WTC11 (cell line): ENCODE measurements around the gene VSNL1. TPM values are rescaled to one million over a fixed set of nuclear protein-coding genes. Genes with fewer than 3 reads are reported as not detected.

Experiments
- ATAC-seq: fragments of 200-7000 bp; cut with Tn5 transposase; 2 replicates; pipeline ENCODE4 v1.10.0; 2021; ENCODE audit warnings: mild to moderate bottlenecking, moderate library complexity
- CTCF ChIA-PET: fragments of 300-600 bp; sonication (Branson Sonifier 250); formaldehyde crosslinking; loops from one replicate; lab custom pipeline; 2021; ENCODE audit warnings: antibody characterized with exemption; lab: Charles Lee
- POLR2A ChIA-PET: fragments of 350-600 bp; sonication (Branson Sonifier 250); formaldehyde crosslinking; loops from one replicate; lab custom pipeline; 2021; ENCODE audit warnings: antibody characterized with exemption; lab: Charles Lee
- DNase-seq: peaks from one replicate; pipeline ENCODE4 v3.0.0; 2021; ENCODE audit warnings: low spot score
- H3K27ac Mint-ChIP-seq: 2 replicates; pipeline ENCODE4 v1.8.0; 2021; ENCODE audit warnings: mixed read lengths
- H3K27me3 Mint-ChIP-seq: 2 replicates; pipeline ENCODE4 v1.8.0; 2021; ENCODE audit warnings: low read depth, mild to moderate bottlenecking, moderate library complexity, mixed read lengths
- H3K36me3 Mint-ChIP-seq: 2 replicates; pipeline ENCODE4 v1.8.0; 2021; ENCODE audit warnings: mixed read lengths
- H3K4me1 Mint-ChIP-seq: 2 replicates; pipeline ENCODE4 v1.8.0; 2022; ENCODE audit warnings: mixed read lengths
- H3K4me3 Mint-ChIP-seq: 2 replicates; pipeline ENCODE4 v1.8.0; 2021; ENCODE audit warnings: mild to moderate bottlenecking, moderate library complexity, mixed read lengths
- H3K9me3 Mint-ChIP-seq: 2 replicates; pipeline ENCODE4 v1.8.0; 2021; ENCODE audit warnings: mixed read lengths
- AFF4 ChIP-seq: sonication (generic); formaldehyde crosslinking; IDR thresholded peaks from 2 replicates; pipeline ENCODE4 v1.8.1; 2023; ENCODE audit warnings: mild to moderate bottlenecking, missing genetic modification reagents, borderline replicate concordance
- AR ChIP-seq: fragments of 250-450 bp; sonication (Bioruptor Pico); IDR thresholded peaks from 2 replicates; pipeline ENCODE4 v1.9.0; 2021; ENCODE audit warnings: mild to moderate bottlenecking
- CBFB ChIP-seq: sonication (generic); formaldehyde crosslinking; IDR thresholded peaks from 2 replicates; pipeline ENCODE4 v1.8.1; 2022; ENCODE audit warnings: mild to moderate bottlenecking, low read depth, missing genetic modification reagents
- FOXJ3 ChIP-seq: sonication (generic); formaldehyde crosslinking; IDR thresholded peaks from 2 replicates; pipeline ENCODE4 v1.9.0; 2021; ENCODE audit warnings: missing genetic modification reagents, mild to moderate bottlenecking, borderline replicate concordance
- FOXP4 ChIP-seq: sonication (generic); formaldehyde crosslinking; IDR thresholded peaks from 2 replicates; pipeline ENCODE4 v1.8.0; 2022; ENCODE audit warnings: mild to moderate bottlenecking, missing genetic modification reagents
- MAX ChIP-seq: sonication (generic); formaldehyde crosslinking; IDR thresholded peaks from 2 replicates; pipeline ENCODE4 v1.8.0; 2022; ENCODE audit warnings: mild to moderate bottlenecking, missing genetic modification reagents
- NFE2L1 ChIP-seq: sonication (generic); formaldehyde crosslinking; IDR thresholded peaks from 2 replicates; pipeline ENCODE4 v1.8.1; 2023; ENCODE audit warnings: missing genetic modification reagents
- SOX15 ChIP-seq: fragments of 250-450 bp; sonication (Bioruptor Pico); IDR thresholded peaks from 2 replicates; pipeline ENCODE4 v1.9.0; 2021; ENCODE audit warnings: mild to moderate bottlenecking
- STAT6 ChIP-seq: sonication (generic); formaldehyde crosslinking; conservative IDR thresholded peaks from 2 replicates; pipeline ENCODE4 v1.8.1; 2023; ENCODE audit warnings: mild to moderate bottlenecking, low read depth, missing genetic modification reagents, moderate library complexity
- ZNF138 ChIP-seq: sonication (generic); formaldehyde crosslinking; conservative IDR thresholded peaks from 2 replicates; pipeline ENCODE4 v1.8.1; 2022; ENCODE audit warnings: mild to moderate bottlenecking, moderate library complexity, missing genetic modification reagents
- ZNF416 ChIP-seq: fragments of 250-450 bp; sonication (Bioruptor Pico); IDR thresholded peaks from 2 replicates; pipeline ENCODE4 v1.9.0; 2021; ENCODE audit warnings: mild to moderate bottlenecking, inconsistent platforms
- total RNA-seq: library from RNA; stranded (reverse); gene quantifications from 3 replicates; pipeline ENCODE4 v1.2.3, GENCODE V29; 2021
- TF ChIP-seq, protein P1 (sequence below): sonication (generic); formaldehyde crosslinking; IDR thresholded peaks from 2 replicates; pipeline ENCODE4 v1.8.1; 2022; ENCODE audit warnings: low read depth, mild to moderate bottlenecking, moderate library complexity, missing genetic modification reagents, borderline replicate concordance
- TF ChIP-seq, protein P2 (sequence below): sonication (generic); formaldehyde crosslinking; IDR thresholded peaks from 2 replicates; pipeline ENCODE4 v1.8.0; 2023; ENCODE audit warnings: missing genetic modification reagents
- TF ChIP-seq, protein P3 (sequence below): sonication (generic); formaldehyde crosslinking; IDR thresholded peaks from 2 replicates; pipeline ENCODE4 v1.8.1; 2022; ENCODE audit warnings: mild to moderate bottlenecking, moderate library complexity, missing genetic modification reagents
- TF ChIP-seq, protein P4 (sequence below): sonication (generic); formaldehyde crosslinking; conservative IDR thresholded peaks from 2 replicates; pipeline ENCODE4 v1.8.1; 2022; ENCODE audit warnings: mild to moderate bottlenecking, missing genetic modification reagents

VSNL1 gene
- total RNA-seq, 1 experiment from 2014 or later = 78.4 TPM

DNA sequence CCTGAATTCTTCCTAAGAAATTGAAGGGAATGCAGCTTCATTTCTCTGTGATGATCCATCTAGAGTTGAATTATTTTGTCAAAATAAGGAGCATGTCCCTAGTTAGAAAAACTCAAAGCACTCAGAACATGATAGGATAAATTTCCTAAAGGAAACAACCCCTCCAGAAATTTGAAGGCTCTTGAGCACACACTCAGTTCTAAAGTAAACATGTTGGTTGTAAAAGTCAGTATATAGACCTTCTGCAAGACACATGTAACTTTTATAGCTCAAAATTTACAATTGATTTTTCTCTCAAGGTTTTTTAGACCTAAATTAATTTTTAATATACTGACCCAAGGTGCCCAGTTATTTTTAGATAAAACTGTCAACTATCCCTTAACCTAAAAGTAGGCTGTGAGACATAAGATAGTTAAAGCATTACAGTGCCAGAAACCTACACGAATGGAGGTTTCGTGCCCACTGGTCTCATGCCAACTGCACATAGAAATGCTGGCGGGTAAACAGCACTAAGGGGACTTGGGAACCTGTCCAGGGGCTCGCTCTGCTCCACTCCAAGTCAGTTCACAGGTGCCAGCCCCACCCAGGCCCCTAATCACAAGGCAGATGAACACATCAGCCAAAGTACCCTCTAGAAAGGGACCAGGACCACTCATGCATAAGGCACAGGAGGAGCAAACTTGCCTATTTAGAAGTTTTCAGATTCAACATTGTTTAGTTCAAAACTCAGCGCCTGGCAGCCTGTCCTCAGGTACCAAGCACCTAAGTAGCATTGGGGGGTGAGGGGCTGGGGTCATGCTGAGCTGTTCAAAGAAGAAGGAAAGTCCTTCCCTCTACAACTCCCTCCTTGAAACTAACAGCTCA is 106.6 kb downstream of the VSNL1 start:
- no peak for ATAC-seq
- DNase-seq = no peak
- Mint-ChIP-seq H3K36me3 (peaks cover 48% of the 10 kb centered on the region), H3K9me3 (no peaks in the 10 kb centered on the region), H3K27me3 (no peaks in the 10 kb centered on the region), H3K27ac (no peak overlapping the region), H3K4me3 (no peak overlapping the region)
- POLR2A ChIA-PET = no interaction called here
- CTCF ChIA-PET = interaction anchor here (1.4 to 3.6 kb wide), 6 partner anchors 11 to 176 kb away, joined by 3 to 35 read pairs (median 18); partner anchors contain the start of gene VSNL1
- TF ChIP-seq ZNF138 (CRISPR knock-in tag) = no peak
- TF ChIP-seq AR (CRISPR knock-in tag) = no peak
- TF ChIP-seq, all 79 proteins: peak for 0
- peaks cover 47% of the 10 kb centered on the region for H3K4me1 Mint-ChIP-seq

GRCh38 chr2:17648581-17648980 is 108.1 kb downstream of the VSNL1 start:
- H3K4me3 Mint-ChIP-seq = no peak overlapping the region
- no peak for ATAC-seq
- H3K27me3 Mint-ChIP-seq = no peaks in the 10 kb centered on the region
- no peaks in the 10 kb centered on the region for H3K9me3 Mint-ChIP-seq
- H3K4me1 Mint-ChIP-seq = peaks cover 39% of the 10 kb centered on the region
- DNase-seq = no peak
- POLR2A ChIA-PET = no interaction called here
- H3K27ac Mint-ChIP-seq = no peak overlapping the region
- peaks cover 40% of the 10 kb centered on the region for H3K36me3 Mint-ChIP-seq
- CTCF ChIA-PET = no interaction called here
- TF ChIP-seq, protein P1, sequence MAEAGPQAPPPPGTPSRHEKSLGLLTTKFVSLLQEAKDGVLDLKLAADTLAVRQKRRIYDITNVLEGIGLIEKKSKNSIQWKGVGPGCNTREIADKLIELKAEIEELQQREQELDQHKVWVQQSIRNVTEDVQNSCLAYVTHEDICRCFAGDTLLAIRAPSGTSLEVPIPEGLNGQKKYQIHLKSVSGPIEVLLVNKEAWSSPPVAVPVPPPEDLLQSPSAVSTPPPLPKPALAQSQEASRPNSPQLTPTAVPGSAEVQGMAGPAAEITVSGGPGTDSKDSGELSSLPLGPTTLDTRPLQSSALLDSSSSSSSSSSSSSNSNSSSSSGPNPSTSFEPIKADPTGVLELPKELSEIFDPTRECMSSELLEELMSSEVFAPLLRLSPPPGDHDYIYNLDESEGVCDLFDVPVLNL (CRISPR knock-in tag) = no peak
- TF ChIP-seq SOX15 = no peak
- no peak for TF ChIP-seq CBFB (CRISPR knock-in tag)
- TF ChIP-seq AFF4 (CRISPR knock-in tag) = no peak
- TF ChIP-seq NFE2L1 (CRISPR knock-in tag) = no peak
- no peak for TF ChIP-seq FOXJ3 (CRISPR knock-in tag)
- TF ChIP-seq, protein P2, sequence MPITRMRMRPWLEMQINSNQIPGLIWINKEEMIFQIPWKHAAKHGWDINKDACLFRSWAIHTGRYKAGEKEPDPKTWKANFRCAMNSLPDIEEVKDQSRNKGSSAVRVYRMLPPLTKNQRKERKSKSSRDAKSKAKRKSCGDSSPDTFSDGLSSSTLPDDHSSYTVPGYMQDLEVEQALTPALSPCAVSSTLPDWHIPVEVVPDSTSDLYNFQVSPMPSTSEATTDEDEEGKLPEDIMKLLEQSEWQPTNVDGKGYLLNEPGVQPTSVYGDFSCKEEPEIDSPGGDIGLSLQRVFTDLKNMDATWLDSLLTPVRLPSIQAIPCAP (CRISPR knock-in tag) = no peak
- TF ChIP-seq ZNF416 (CRISPR knock-in tag) = no peak
- TF ChIP-seq, protein P3, sequence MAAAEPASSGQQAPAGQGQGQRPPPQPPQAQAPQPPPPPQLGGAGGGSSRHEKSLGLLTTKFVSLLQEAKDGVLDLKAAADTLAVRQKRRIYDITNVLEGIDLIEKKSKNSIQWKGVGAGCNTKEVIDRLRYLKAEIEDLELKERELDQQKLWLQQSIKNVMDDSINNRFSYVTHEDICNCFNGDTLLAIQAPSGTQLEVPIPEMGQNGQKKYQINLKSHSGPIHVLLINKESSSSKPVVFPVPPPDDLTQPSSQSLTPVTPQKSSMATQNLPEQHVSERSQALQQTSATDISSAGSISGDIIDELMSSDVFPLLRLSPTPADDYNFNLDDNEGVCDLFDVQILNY (CRISPR knock-in tag) = no peak
- TF ChIP-seq MAX (CRISPR knock-in tag) = no peak
- TF ChIP-seq STAT6 = no peak
- TF ChIP-seq FOXP4 (CRISPR knock-in tag) = no peak
- TF ChIP-seq, protein P4, sequence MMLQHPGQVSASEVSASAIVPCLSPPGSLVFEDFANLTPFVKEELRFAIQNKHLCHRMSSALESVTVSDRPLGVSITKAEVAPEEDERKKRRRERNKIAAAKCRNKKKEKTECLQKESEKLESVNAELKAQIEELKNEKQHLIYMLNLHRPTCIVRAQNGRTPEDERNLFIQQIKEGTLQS = no peak
